H1 (cell line): ENCODE data around the gene PLK3.

Experiments
- BACH1 ChIP-seq: IDR thresholded peaks from 2 replicates; pipeline ENCODE4 v1.6.1; 2012; ENCODE audit warnings: low read length, improper control_type of control experiment
- JUN ChIP-seq: IDR thresholded peaks from 2 replicates; pipeline ENCODE4 v1.6.1; 2011; ENCODE audit warnings: low read depth, mild to moderate bottlenecking, improper control_type of control experiment, low read length
- MAX ChIP-seq: IDR thresholded peaks from 2 replicates; pipeline ENCODE4 v1.6.1; 2012; ENCODE audit warnings: inconsistent platforms
- POLR2A ChIP-seq, 2 experiments: IDR thresholded peaks; 1 replicate in 1 of 2; 2 replicates in 1 of 2; pipeline ENCODE4 v1.6.1; 2011; ENCODE audit warnings: low read depth in 2 of 2, low read length in 2 of 2, mild to moderate bottlenecking in 2 of 2; ENCODE audit errors: control extremely low read depth in 1 of 2
- POU5F1 ChIP-seq: IDR thresholded peaks from 2 replicates; pipeline ENCODE4 v1.6.1; 2011; ENCODE audit warnings: low read depth, mild to moderate bottlenecking, low read length, moderate library complexity
- SRF ChIP-seq: IDR thresholded peaks from 2 replicates; pipeline ENCODE4 v1.6.1; 2011; ENCODE audit warnings: mild to moderate bottlenecking, low read depth, low read length, moderate library complexity
- TF ChIP-seq, protein P1 (sequence below), 3 experiments: IDR thresholded peaks; 1 replicate in 2 of 3; 2 replicates in 1 of 3; pipeline versions ENCODE4 v1.5.1 to v1.6.1; 2011; ENCODE audit warnings: low read length in 3 of 3, mild to moderate bottlenecking in 3 of 3, inconsistent platforms in 2 of 3, low read depth in 1 of 3, moderate library complexity in 1 of 3; ENCODE audit not compliant: insufficient read depth in 1 of 3; ENCODE audit errors: control extremely low read depth in 1 of 3

- TF ChIP-seq SRF (no peak), JUN (no peak), POLR2A (IDR thresholded peaks at IDR 0.05; ENCODE audit: control extremely low read depth in 1 of 2, low read depth in 2 of 2, low read length in 2 of 2) (no peak), POU5F1 (no peak), MAX (no peak), BACH1 (no peak)
- TF ChIP-seq, protein P1, sequence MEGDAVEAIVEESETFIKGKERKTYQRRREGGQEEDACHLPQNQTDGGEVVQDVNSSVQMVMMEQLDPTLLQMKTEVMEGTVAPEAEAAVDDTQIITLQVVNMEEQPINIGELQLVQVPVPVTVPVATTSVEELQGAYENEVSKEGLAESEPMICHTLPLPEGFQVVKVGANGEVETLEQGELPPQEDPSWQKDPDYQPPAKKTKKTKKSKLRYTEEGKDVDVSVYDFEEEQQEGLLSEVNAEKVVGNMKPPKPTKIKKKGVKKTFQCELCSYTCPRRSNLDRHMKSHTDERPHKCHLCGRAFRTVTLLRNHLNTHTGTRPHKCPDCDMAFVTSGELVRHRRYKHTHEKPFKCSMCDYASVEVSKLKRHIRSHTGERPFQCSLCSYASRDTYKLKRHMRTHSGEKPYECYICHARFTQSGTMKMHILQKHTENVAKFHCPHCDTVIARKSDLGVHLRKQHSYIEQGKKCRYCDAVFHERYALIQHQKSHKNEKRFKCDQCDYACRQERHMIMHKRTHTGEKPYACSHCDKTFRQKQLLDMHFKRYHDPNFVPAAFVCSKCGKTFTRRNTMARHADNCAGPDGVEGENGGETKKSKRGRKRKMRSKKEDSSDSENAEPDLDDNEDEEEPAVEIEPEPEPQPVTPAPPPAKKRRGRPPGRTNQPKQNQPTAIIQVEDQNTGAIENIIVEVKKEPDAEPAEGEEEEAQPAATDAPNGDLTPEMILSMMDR (IDR thresholded peaks at IDR 0.05; ENCODE audit: control extremely low read depth in 1 of 3, insufficient read depth in 1 of 3, low read depth in 1 of 3, low read length in 3 of 3) = no peak
Observed at GRCh38 chr1:44786841-44787426, 13.2 kb upstream of the PLK3 start.
